Stimulated activated naive CD4-positive, alpha-beta T cell (primary cell): ENCODE results near the gene FAM135A.
A peak's percentile ranks its signal among the peaks of the same experiment; 100 is the strongest.
"Not testable (repeated sequence)": the region's sequence is repeated elsewhere in the genome, so short reads cannot be mapped to it uniquely, and the experiment has no call there.

Source experiments
- DNase-seq, 6 experiments: peaks; one replicate each; lab custom pipeline; 2025; lab: John Stamatoyannopoulos, UW

FAM135A gene

GRCh38 chr6:70547905-70548304, 134.6 kb downstream of the FAM135A start:
- no peak for DNase-seq

GRCh38 chr6:70549327-70549726, 136.0 kb downstream of the FAM135A start:
- no peak for DNase-seq

- DNase-seq = no peak
Observed at GRCh38 chr6:70551566-70551965, 138.3 kb downstream of the FAM135A start.

GRCh38 chr6:70552286-70552940, 139.1 kb downstream of the FAM135A start:
- DNase-seq = not testable (repeated sequence)

GRCh38 chr6:70552974-70553373, 139.7 kb downstream of the FAM135A start:
- DNase-seq = no peak

GRCh38 chr6:70557998-70558397, 144.7 kb downstream of the FAM135A start:
- no peak for DNase-seq

GRCh38 chr6:70562401-70562800, 149.1 kb downstream of the FAM135A start:
- DNase-seq = not testable (repeated sequence)

- no peak for DNase-seq
Observed at GRCh38 chr6:70563530-70563929, 150.2 kb downstream of the FAM135A start.

- peak; percentile 85 to 94 (median 90) for DNase-seq
Observed at GRCh38 chr6:70566751-70567382, 153.6 kb downstream of the FAM135A start, which contains the start of gene SDHAF4. Gene SDHAF4 (plus strand): TSS chr6:70566930. CDS start chr6:70566941, 11 bp downstream.

GRCh38 chr6:70574643-70575042, 161.3 kb downstream of the FAM135A start:
- DNase-seq = no peak

- no peak for DNase-seq
Observed at GRCh38 chr6:70575899-70576495, 162.7 kb downstream of the FAM135A start.

GRCh38 chr6:70586114-70586513, 172.8 kb downstream of the FAM135A start:
- no peak for DNase-seq

GRCh38 chr6:70590400-70590799, 177.1 kb downstream of the FAM135A start:
- DNase-seq = no peak

GRCh38 chr6:70592391-70593117, 179.2 kb downstream of the FAM135A start:
- DNase-seq = no peak

- no peak for DNase-seq
Observed at GRCh38 chr6:70593118-70593486, 179.8 kb downstream of the FAM135A start.

GRCh38 chr6:70599187-70599586, 185.9 kb downstream of the FAM135A start:
- DNase-seq = no peak

- no peak for DNase-seq
Observed at GRCh38 chr6:70601014-70601413, 187.7 kb downstream of the FAM135A start.

GRCh38 chr6:70604254-70604653, 190.9 kb downstream of the FAM135A start:
- no peak for DNase-seq

GRCh38 chr6:70607371-70607770, 194.1 kb downstream of the FAM135A start:
- peak in 1 of 6 experiments; percentile 1 for DNase-seq

GRCh38 chr6:70609181-70609580, 195.9 kb downstream of the FAM135A start:
- not testable (repeated sequence) for DNase-seq
